Ascending aorta (tissue), 2 donors: Measurements from ENCODE around the gene CDH13. TPM values are rescaled to one million over a fixed set of nuclear protein-coding genes. Genes with fewer than 3 reads are reported as not detected.

ENCODE experiments used
- DNase-seq, 2 donors: peaks; one replicate each; pipeline ENCODE4 v3.0.0-alpha.2; 2019; ENCODE audit warnings: low spot score in 2 of 2
- H3K27ac ChIP-seq, 2 donors: fragments of 200-600 bp; sonication (generic); one replicate each; pipeline ENCODE4 v1.5.1; 2016 to 2017; ENCODE audit warnings: mild to moderate bottlenecking in 1 of 2
- H3K27me3 ChIP-seq: fragments of 200-600 bp; sonication (generic); one replicate; pipeline ENCODE4 v1.5.1; 2017
- H3K36me3 ChIP-seq, 2 donors: fragments of 200-600 bp; sonication (generic); one replicate each; pipeline ENCODE4 v1.5.1; 2016
- H3K4me1 ChIP-seq, 2 donors: fragments of 200-600 bp; sonication (generic); one replicate each; pipeline ENCODE4 v1.5.1; 2016 to 2017; ENCODE audit warnings: mild to moderate bottlenecking in 1 of 2
- H3K4me3 ChIP-seq, 2 donors: fragments of 200-600 bp; sonication (generic); one replicate each; pipeline ENCODE4 v1.5.1; 2016 to 2017; ENCODE audit warnings: mild to moderate bottlenecking in 1 of 2
- H3K9me3 ChIP-seq, 2 donors: fragments of 200-600 bp; sonication (generic); one replicate each; pipeline ENCODE4 v1.5.1; 2016
- CTCF ChIP-seq, 3 experiments: fragments of 200-600 bp in 2 of 3; fragments of 450-650 bp in 1 of 3; sonication (generic) in 2 of 3; IDR thresholded peaks; one replicate each; pipeline ENCODE4 v1.5.1; 2016 to 2019; ENCODE audit warnings: antibody characterized with exemption in 3 of 3, mild to moderate bottlenecking in 1 of 3, moderate library complexity in 1 of 3
- intact Hi-C: fragments of 100-400 bp; cut with DNase I; formaldehyde crosslinking; loops from one replicate; pipeline ENCODE4 v1.15.1; 2023
- total RNA-seq: library from RNA; depleted of rRNA; stranded (reverse); fragments of >200 nt; gene quantifications from one replicate; pipeline ENCODE4 v1.1.0, GENCODE V29; 2016

The CDH13 gene
- total RNA-seq, 1 donor from 2014 or later = 160 TPM

- no peaks in the 10 kb centered on the region for H3K36me3 ChIP-seq
- H3K9me3 ChIP-seq = no peaks in the 10 kb centered on the region
- intact Hi-C loops = no loop called here
- no peaks in the 10 kb centered on the region for H3K4me1 ChIP-seq
- no peaks in the 10 kb centered on the region for H3K27me3 ChIP-seq
- no peak overlapping the region for H3K4me3 ChIP-seq
- TF ChIP-seq CTCF (IDR thresholded peaks at IDR 0.05) = no peak
- no peak for DNase-seq
- no peak overlapping the region for H3K27ac ChIP-seq
These were observed 1222.7 kb downstream of the CDH13 start for GRCh38 chr16:83849421-83849820.
